ENCODE data around the gene C1QTNF9B. TPM values are rescaled to one million over a fixed set of nuclear protein-coding genes. Genes with fewer than 3 reads are reported as not detected.

C1QTNF9B gene
- total RNA-seq, 1 donor from 2014 or later = not detected

- Mint-ChIP-seq H3K4me1 (peaks cover 58% of the 10 kb centered on the region), H3K27ac (no peak overlapping the region), H3K36me3 (ENCODE audit: low read depth) (peaks cover 5% of the 10 kb centered on the region), H3K4me3 (no peak overlapping the region), H3K9me3 (no peaks in the 10 kb centered on the region), H3K27me3 (no peaks in the 10 kb centered on the region)
- intact Hi-C loops (cut with micrococcal nuclease) = no loop called here
- CTCF ChIA-PET = no interaction called here
- POLR2A ChIA-PET = no interaction called here
- no peak for DNase-seq
- ATAC-seq (ENCODE audit: low read depth) = no peak
- no peak for TF ChIP-seq CTCF (IDR thresholded peaks at IDR 0.05)
Observed at GRCh38 chr13:23849670-23850069, 47.6 kb downstream of the C1QTNF9B start.

- Mint-ChIP-seq H3K27ac (no peak overlapping the region), H3K36me3 (ENCODE audit: low read depth) (peaks cover under 1% of the 10 kb centered on the region), H3K4me3 (peak overlapping the region; percentile 42), H3K9me3 (no peaks in the 10 kb centered on the region), H3K4me1 (peaks cover 65% of the 10 kb centered on the region), H3K27me3 (no peaks in the 10 kb centered on the region)
- intact Hi-C loops (cut with micrococcal nuclease) = no loop called here
- no peak for TF ChIP-seq CTCF (IDR thresholded peaks at IDR 0.05)
- CTCF ChIA-PET = interaction anchor here (0.9 to 1.3 kb wide), 3 partner anchors 16 to 380 kb away, joined by 3 to 4 read pairs (median 3); no protein-coding TSS in a partner anchor
- ATAC-seq (ENCODE audit: low read depth) (peak; percentile 86), DNase-seq (no peak)
- POLR2A ChIA-PET = interaction anchor here (1.0 kb wide), 1 partner anchor 40 kb away, joined by 5 read pairs; the partner anchor contains the start of gene MIPEP
Observed at GRCh38 chr13:23848646-23849141, 48.6 kb downstream of the C1QTNF9B start.

- ATAC-seq (ENCODE audit: low read depth) = no peak
- no peak for DNase-seq
- Mint-ChIP-seq H3K9me3 (no peaks in the 10 kb centered on the region), H3K27me3 (no peaks in the 10 kb centered on the region), H3K36me3 (ENCODE audit: low read depth) (no peaks in the 10 kb centered on the region), H3K27ac (no peak overlapping the region), H3K4me3 (no peak overlapping the region), H3K4me1 (peaks cover 68% of the 10 kb centered on the region)
- ChIA-PET CTCF (interaction anchor here (0.9 to 1.3 kb wide), 3 partner anchors 16 to 381 kb away, joined by 3 to 4 read pairs (median 3); no protein-coding TSS in a partner anchor), POLR2A (interaction anchor here (0.9 kb wide), 1 partner anchor 37 kb away, joined by 4 read pairs; no protein-coding TSS in a partner anchor)
- intact Hi-C loops (cut with micrococcal nuclease) = no loop called here
- no peak for TF ChIP-seq CTCF (IDR thresholded peaks at IDR 0.05)
Observed at GRCh38 chr13:23848019-23848418, 49.3 kb downstream of the C1QTNF9B start.

GRCh38 chr13:23847497-23847896 lies 49.8 kb downstream of the C1QTNF9B start:
- Mint-ChIP-seq H3K27me3 (no peaks in the 10 kb centered on the region), H3K4me1 (peaks cover 68% of the 10 kb centered on the region), H3K36me3 (ENCODE audit: low read depth) (peaks cover under 1% of the 10 kb centered on the region), H3K9me3 (no peaks in the 10 kb centered on the region), H3K27ac (no peak overlapping the region), H3K4me3 (no peak overlapping the region)
- ATAC-seq (ENCODE audit: low read depth) (no peak), DNase-seq (no peak)
- ChIA-PET POLR2A (interaction anchor here (0.9 kb wide), 1 partner anchor 36 kb away, joined by 4 read pairs; no protein-coding TSS in a partner anchor), CTCF (interaction anchor here (1.1 to 1.3 kb wide), 2 partner anchors 15 to 40 kb away, joined by 3 to 4 read pairs; no protein-coding TSS in a partner anchor)
- TF ChIP-seq CTCF (IDR thresholded peaks at IDR 0.05) = no peak
- intact Hi-C loops (cut with micrococcal nuclease) = loop anchor here (2.0 kb wide), 1 partner anchor 71 kb away; no protein-coding TSS in a partner anchor

- no peak for TF ChIP-seq CTCF (IDR thresholded peaks at IDR 0.05)
- Mint-ChIP-seq H3K36me3 (ENCODE audit: low read depth) (peaks cover 14% of the 10 kb centered on the region), H3K27me3 (no peaks in the 10 kb centered on the region), H3K4me1 (peaks cover 63% of the 10 kb centered on the region), H3K27ac (no peak overlapping the region), H3K9me3 (no peaks in the 10 kb centered on the region), H3K4me3 (peak overlapping the region; percentile 15)
- DNase-seq (no peak), ATAC-seq (ENCODE audit: low read depth) (no peak)
- intact Hi-C loops (cut with micrococcal nuclease) = loop anchor here (1.0 kb wide), 1 partner anchor 38 kb away; no protein-coding TSS in a partner anchor
- ChIA-PET CTCF (no interaction called here), POLR2A (no interaction called here)
Observed at GRCh38 chr13:23845105-23845725, 52.1 kb downstream of the C1QTNF9B start.
